Measurements from ENCODE around the gene POU3F1.

Gene POU3F1

GRCh38 chr1:38046333-38046883, at the start of gene POU3F1:
Gene POU3F1, minus strand, starts transcription at chr1:38046793. Its CDS starts 50 bp downstream, at chr1:38046743.
- no peak for DNase-seq (ENCODE audit: low spot score)

- no peak for DNase-seq (ENCODE audit: low spot score)
These were observed 48.9 kb upstream of the POU3F1 start for GRCh38 chr1:38095454-38095931.

GRCh38 chr1:38094711-38095290, 48.2 kb upstream of the POU3F1 start:
- no peak for DNase-seq (ENCODE audit: low spot score)

- no peak for DNase-seq (ENCODE audit: low spot score)
These were observed 47.3 kb upstream of the POU3F1 start for GRCh38 chr1:38093569-38094520.

- DNase-seq (ENCODE audit: low spot score), result no peak
These were observed 45.7 kb upstream of the POU3F1 start for GRCh38 chr1:38092256-38092655.

GRCh38 chr1:38090796-38091195, 44.2 kb upstream of the POU3F1 start:
- DNase-seq (ENCODE audit: low spot score), result no peak

- no peak for DNase-seq (ENCODE audit: low spot score)
These were observed 43.2 kb upstream of the POU3F1 start for GRCh38 chr1:38089712-38090360.

- DNase-seq (ENCODE audit: low spot score), result no peak
These were observed 42.2 kb upstream of the POU3F1 start for GRCh38 chr1:38088791-38089190.

GRCh38 chr1:38088366-38088765, 41.8 kb upstream of the POU3F1 start:
- no peak for DNase-seq (ENCODE audit: low spot score)

GRCh38 chr1:38087676-38088075, 41.1 kb upstream of the POU3F1 start:
- no peak for DNase-seq (ENCODE audit: low spot score)

- DNase-seq (ENCODE audit: low spot score), result no peak
These were observed 39.2 kb upstream of the POU3F1 start for GRCh38 chr1:38085666-38086330.

GRCh38 chr1:38084700-38085099, 38.1 kb upstream of the POU3F1 start:
- peak; percentile 15 for DNase-seq (ENCODE audit: low spot score)

- no peak for DNase-seq (ENCODE audit: low spot score)
These were observed 37.5 kb upstream of the POU3F1 start for GRCh38 chr1:38084113-38084512.

GRCh38 chr1:38083541-38083940, 36.9 kb upstream of the POU3F1 start:
- DNase-seq (ENCODE audit: low spot score), result no peak

GRCh38 chr1:38082769-38083263, 36.2 kb upstream of the POU3F1 start:
- DNase-seq (ENCODE audit: low spot score), result no peak

- no peak for DNase-seq (ENCODE audit: low spot score)
These were observed 32.4 kb upstream of the POU3F1 start for GRCh38 chr1:38079019-38079418.

- DNase-seq (ENCODE audit: low spot score), result no peak
These were observed 31.0 kb upstream of the POU3F1 start for GRCh38 chr1:38077523-38078147.

- DNase-seq (ENCODE audit: low spot score), result no peak
These were observed 29.9 kb upstream of the POU3F1 start for GRCh38 chr1:38076455-38076854.

- DNase-seq (ENCODE audit: low spot score), result no peak
These were observed 29.4 kb upstream of the POU3F1 start for GRCh38 chr1:38076038-38076437.

GRCh38 chr1:38075191-38075590, 28.6 kb upstream of the POU3F1 start:
- DNase-seq (ENCODE audit: low spot score), result no peak

- DNase-seq (ENCODE audit: low spot score), result no peak
These were observed 27.7 kb upstream of the POU3F1 start for GRCh38 chr1:38074302-38074677.
